H1 (cell line): ENCODE data around the gene TMEM135. TPM values are rescaled to one million over a fixed set of nuclear protein-coding genes. Genes with fewer than 3 reads are reported as not detected.

Experiments used
- CTCF ChIA-PET: fragments of 300-600 bp; sonication (Branson Sonifier 250); formaldehyde crosslinking; loops from one replicate; lab custom pipeline; 2021; ENCODE audit not compliant: partially characterized antibody; lab: Charles Lee
- POLR2A ChIA-PET: fragments of 300-600 bp; sonication (Branson Sonifier 250); formaldehyde crosslinking; loops from one replicate; lab custom pipeline; 2021; ENCODE audit warnings: inconsistent platforms; ENCODE audit not compliant: partially characterized antibody; lab: Charles Lee
- DNase-seq, 2 experiments: peaks; one replicate each; pipeline versions ENCODE4 v3.0.0 to v3.0.0-alpha.2; 2010 to 2022; ENCODE audit warnings: low spot score in 2 of 2, low read depth in 1 of 2, mixed read lengths in 1 of 2
- FAIRE-seq: peaks from 2 replicates; lab custom pipeline; 2011; peaks lifted over from hg19 to GRCh38; lab: Jason Lieb, UNC
- H2AFZ ChIP-seq: 2 replicates; pipeline ENCODE4 v1.8.1; 2012; ENCODE audit warnings: low read length, inconsistent platforms
- H2AK5ac ChIP-seq: 2 replicates; pipeline ENCODE4 v1.6.1; 2013; ENCODE audit warnings: low read depth, low read length
- H2BK120ac ChIP-seq: replicated peaks from 2 replicates; pipeline ENCODE3; 2013; ENCODE audit warnings: low read depth, low read length, inconsistent platforms
- H2BK12ac ChIP-seq: 2 replicates; pipeline ENCODE4 v1.6.1; 2013; ENCODE audit warnings: low read depth, low read length
- H2BK15ac ChIP-seq: 2 replicates; pipeline ENCODE4 v1.6.1; 2013; ENCODE audit warnings: low read length
- H2BK20ac ChIP-seq: 2 replicates; pipeline ENCODE4 v1.6.1; 2013; ENCODE audit warnings: low read length
- H2BK5ac ChIP-seq: 2 replicates; pipeline ENCODE4 v1.6.1; 2013; ENCODE audit warnings: low read depth, low read length
- H3K14ac ChIP-seq: 2 replicates; pipeline ENCODE4 v1.6.1; 2013; ENCODE audit warnings: inconsistent platforms; ENCODE audit not compliant: insufficient read length
- H3K18ac ChIP-seq: 2 replicates; pipeline ENCODE4 v1.6.1; 2013; ENCODE audit warnings: low read length; ENCODE audit errors: extremely low read depth
- H3K23ac ChIP-seq: 2 replicates; pipeline ENCODE4 v1.6.1; 2013; ENCODE audit warnings: inconsistent platforms; ENCODE audit not compliant: insufficient read length
- H3K23me2 ChIP-seq: 2 replicates; pipeline ENCODE4 v1.6.1; 2013; ENCODE audit warnings: low read depth, low read length
- H3K27ac ChIP-seq: 2 replicates; pipeline ENCODE4 v1.6.1; 2011; ENCODE audit warnings: low read depth, low read length, inconsistent platforms
- H3K27me3 ChIP-seq, 4 experiments: replicated peaks in 1 of 4; 1 replicate in 1 of 4; 2 replicates in 3 of 4; pipeline versions ENCODE4 v1.6.1 to v1.8.1; 2011 to 2013; ENCODE audit warnings: low read length in 3 of 4, mild to moderate bottlenecking in 3 of 4, inconsistent platforms in 2 of 4, mixed read lengths in 2 of 4, moderate library complexity in 1 of 4; ENCODE audit not compliant: control insufficient read depth in 3 of 4, insufficient read depth in 3 of 4; ENCODE audit errors: extremely low read depth in 1 of 4
- H3K36me3 ChIP-seq, 4 experiments: 2 replicates each; pipeline versions ENCODE4 v1.6.1 to v1.8.1; 2011 to 2013; ENCODE audit warnings: mild to moderate bottlenecking in 4 of 4, low read length in 3 of 4, moderate library complexity in 2 of 4, control low read depth in 1 of 4, inconsistent platforms in 1 of 4; ENCODE audit not compliant: insufficient read depth in 4 of 4, control insufficient read depth in 2 of 4
- H3K4ac ChIP-seq: replicated peaks from 2 replicates; pipeline ENCODE3; 2013; ENCODE audit warnings: low read length, low read depth, mixed read lengths, inconsistent platforms; ENCODE audit not compliant: insufficient read length
- H3K4me1 ChIP-seq, 4 experiments: replicated peaks in 1 of 4; 1 replicate in 1 of 4; 2 replicates in 3 of 4; pipeline versions ENCODE4 v1.6.1 to v1.8.1; 2011 to 2013; ENCODE audit warnings: low read length in 3 of 4, inconsistent platforms in 2 of 4, mixed read lengths in 1 of 4; ENCODE audit not compliant: insufficient read depth in 4 of 4, control insufficient read depth in 3 of 4
- H3K4me2 ChIP-seq, 2 experiments: 2 replicates each; pipeline versions ENCODE4 v1.6.1 to v1.8.1; 2011 to 2013; ENCODE audit warnings: low read depth in 2 of 2, low read length in 2 of 2, control low read depth in 1 of 2, inconsistent platforms in 1 of 2, mild to moderate bottlenecking in 1 of 2; ENCODE audit not compliant: insufficient read depth in 1 of 2
- H3K4me3 ChIP-seq, 4 experiments: fragments of 200-600, 300-600 bp in 1 of 4; sonication (generic), shearing (Covaris generic), sonication (Bioruptor Twin) in 1 of 4; 2 replicates each; pipeline versions ENCODE4 v1.5.1 to v1.8.1; 2011 to 2016; ENCODE audit warnings: low read length in 4 of 4, low read depth in 3 of 4, control low read depth in 2 of 4, inconsistent platforms in 2 of 4, mild to moderate bottlenecking in 2 of 4, mixed read lengths in 1 of 4, moderate library complexity in 1 of 4; ENCODE audit not compliant: insufficient read depth in 2 of 4; ENCODE audit errors: extremely low read depth in 1 of 4
- H3K56ac ChIP-seq: replicated peaks from 2 replicates; pipeline ENCODE3; 2013; ENCODE audit warnings: low read depth, mild to moderate bottlenecking, mixed read lengths, low read length, inconsistent platforms; ENCODE audit not compliant: insufficient read length
- H3K79me1 ChIP-seq: 2 replicates; pipeline ENCODE4 v1.6.1; 2013; ENCODE audit warnings: low read depth, low read length, control low read depth
- H3K79me2 ChIP-seq, 2 experiments: 2 replicates each; pipeline versions ENCODE4 v1.6.1 to v1.8.1; 2012 to 2013; ENCODE audit warnings: low read length in 2 of 2, mild to moderate bottlenecking in 2 of 2, inconsistent platforms in 1 of 2; ENCODE audit not compliant: insufficient read depth in 2 of 2, control insufficient read depth in 1 of 2
- H3K9ac ChIP-seq, 4 experiments: replicated peaks in 1 of 4; 1 replicate in 1 of 4; 2 replicates in 3 of 4; pipeline versions ENCODE4 v1.6.1 to v1.8.1; 2011 to 2013; ENCODE audit warnings: low read depth in 3 of 4, low read length in 3 of 4, control low read depth in 2 of 4, mild to moderate bottlenecking in 2 of 4, moderate library complexity in 2 of 4, inconsistent platforms in 1 of 4; ENCODE audit errors: extremely low read depth in 1 of 4
- H3K9me3 ChIP-seq, 2 experiments: 2 replicates each; pipeline versions ENCODE4 v1.6.1 to v1.8.1; 2012 to 2013; ENCODE audit warnings: mild to moderate bottlenecking in 2 of 2, moderate library complexity in 2 of 2, control low read depth in 1 of 2, inconsistent platforms in 1 of 2, low read depth in 1 of 2, low read length in 1 of 2, mixed read lengths in 1 of 2; ENCODE audit not compliant: insufficient read depth in 2 of 2
- H4K20me1 ChIP-seq, 2 experiments: replicated peaks in 1 of 2; 2 replicates each; pipeline versions ENCODE3 to v1.8.1; 2011 to 2013; ENCODE audit warnings: inconsistent platforms in 2 of 2, low read length in 2 of 2, mild to moderate bottlenecking in 1 of 2; ENCODE audit not compliant: insufficient read depth in 2 of 2, control insufficient read depth in 1 of 2
- H4K5ac ChIP-seq: 2 replicates; pipeline ENCODE4 v1.6.1; 2013; ENCODE audit warnings: low read length, low read depth, mixed read lengths, inconsistent platforms; ENCODE audit not compliant: insufficient read length
- H4K8ac ChIP-seq: 2 replicates; pipeline ENCODE4 v1.8.0; 2013; ENCODE audit warnings: mild to moderate bottlenecking, moderate library complexity, low read length, inconsistent platforms; ENCODE audit not compliant: insufficient read depth; ENCODE audit errors: extremely low read depth
- H4K91ac ChIP-seq: replicated peaks from 2 replicates; pipeline ENCODE3; 2013; ENCODE audit warnings: low read length, mixed read lengths, inconsistent platforms; ENCODE audit not compliant: insufficient read length
- BCL11A ChIP-seq, 2 experiments: IDR thresholded peaks; one replicate each; pipeline ENCODE4 v1.6.1; 2011; ENCODE audit warnings: low read depth in 2 of 2, low read length in 2 of 2, mild to moderate bottlenecking in 2 of 2
- CHD2 ChIP-seq: IDR thresholded peaks from 2 replicates; pipeline ENCODE4 v1.6.1; 2012; ENCODE audit warnings: low read length, improper control_type of control experiment
- CREB1 ChIP-seq: IDR thresholded peaks from 2 replicates; pipeline ENCODE4 v1.6.1; 2012; ENCODE audit warnings: inconsistent platforms
- FOSL1 ChIP-seq: IDR thresholded peaks from 2 replicates; pipeline ENCODE4 v1.6.1; 2011; ENCODE audit warnings: mild to moderate bottlenecking, low read depth, low read length, moderate library complexity; ENCODE audit not compliant: insufficient read depth
- HDAC2 ChIP-seq, 2 experiments: fragments of 300-600 bp in 1 of 2; sonication (generic) in 1 of 2; IDR thresholded peaks; 2 replicates each; pipeline ENCODE4 v1.6.1; 2011 to 2012; ENCODE audit warnings: low read depth in 2 of 2, low read length in 2 of 2, mild to moderate bottlenecking in 2 of 2, moderate library complexity in 2 of 2, borderline replicate concordance in 1 of 2, inconsistent platforms in 1 of 2
- JUND ChIP-seq: IDR thresholded peaks from 2 replicates; pipeline ENCODE4 v1.6.1; 2011; ENCODE audit warnings: mild to moderate bottlenecking, improper control_type of control experiment, low read length
- NANOG ChIP-seq: IDR thresholded peaks from 2 replicates; pipeline ENCODE4 v1.6.1; 2011; ENCODE audit warnings: low read length, low read depth, mild to moderate bottlenecking, inconsistent platforms; ENCODE audit not compliant: insufficient read depth, poor library complexity, severe bottlenecking
- POLR2A ChIP-seq, 2 experiments: IDR thresholded peaks; 1 replicate in 1 of 2; 2 replicates in 1 of 2; pipeline ENCODE4 v1.6.1; 2011; ENCODE audit warnings: low read depth in 2 of 2, low read length in 2 of 2, mild to moderate bottlenecking in 2 of 2; ENCODE audit errors: control extremely low read depth in 1 of 2
- TAF1 ChIP-seq: IDR thresholded peaks from 2 replicates; pipeline ENCODE4 v1.6.1; 2011; ENCODE audit warnings: mild to moderate bottlenecking, low read depth, low read length
- TAF7 ChIP-seq: optimal IDR thresholded peaks from 2 replicates; pipeline ENCODE3; 2011; ENCODE audit warnings: low read depth, mild to moderate bottlenecking, inconsistent platforms, low read length, moderate library complexity, borderline replicate concordance
- WGBS, 2 experiments: shearing (Covaris generic) in 1 of 2; methylation state at CpG; one replicate each; pipeline versions ENCODE4 v1.1.6 to v1.1.7; 2013 to 2015; ENCODE audit warnings: low lambda C conversion rate in 2 of 2, mixed read lengths in 2 of 2, inconsistent platforms in 1 of 2, low coverage in 1 of 2, missing lambda C conversion rate in 1 of 2; ENCODE audit not compliant: insufficient replicate concordance in 2 of 2, insufficient coverage in 1 of 2, insufficient read length in 1 of 2; ENCODE audit errors: extremely low coverage in 1 of 2, missing lambda C conversion rate in 1 of 2; 5-methylcytosine and 5-hydroxymethylcytosine counted together
- polyA plus RNA-seq, 7 experiments: library from polyadenylated mRNA; depleted of rRNA in 3 of 7; stranded (reverse) in 5 of 7; unstranded in 2 of 7; fragments of >200 nt in 5 of 7; fragments of 200-250 nt in 2 of 7; gene quantifications; 1 replicate in 5 of 7; 2 replicates in 1 of 7; 4 replicates in 1 of 7; pipeline versions ENCODE4 v1.2.1 to v1.2.3, GENCODE V29; 2011 to 2013; ENCODE audit warnings: missing spikeins in 2 of 7, mixed read lengths in 2 of 7
- total RNA-seq: library from RNA; stranded (reverse); fragmentation: NEBNext Ultra II Directional; extraction: Animal tissue kit (Norgen Biotek cat#: 25700); gene quantifications from 2 replicates; pipeline ENCODE4 v1.2.1, GENCODE V29; 2021
- TF ChIP-seq, protein P1 (sequence below): IDR thresholded peaks from 2 replicates; pipeline ENCODE4 v1.6.1; 2012; ENCODE audit warnings: low read length, inconsistent platforms

The TMEM135 gene
- total and polyA plus RNA-seq, 2 of the 8 experiments (the other 6 are each of a cell fraction or from before 2014, with no cell fraction given) = 9.3 to 31.3 TPM

DNA sequence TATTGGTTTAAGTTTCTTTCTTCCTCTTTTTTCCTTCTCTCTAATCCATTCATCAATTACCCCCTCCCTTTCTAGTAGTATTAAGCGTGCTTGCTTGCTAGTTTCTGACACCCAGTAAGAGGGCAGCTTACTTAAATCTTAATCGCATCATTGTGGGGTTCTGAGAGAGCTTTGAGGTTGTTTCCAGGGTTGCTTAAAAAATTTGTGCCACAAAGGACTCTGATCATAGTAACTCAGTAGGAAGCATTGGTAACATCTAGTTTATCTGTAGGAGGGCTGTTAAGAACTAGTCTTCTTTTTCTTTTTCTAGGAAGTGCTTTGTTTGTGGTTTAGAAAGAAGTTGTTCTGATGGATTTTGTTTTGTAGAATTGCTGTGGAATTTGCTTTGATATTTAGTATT is 45.3 kb downstream of the TMEM135 start:
- H2BK20ac ChIP-seq = no peak overlapping the region
- H2BK12ac ChIP-seq = no peak overlapping the region
- peak overlapping the region in 1 of 2 experiments; percentile 29; a peak in 1 of 4 replicates for H3K4me2 ChIP-seq
- H3K4me1 ChIP-seq = peaks cover 0 to 5% (median 0%) of the 10 kb centered on the region in 4 experiments; a peak in 1 of 7 replicates
- no peak overlapping the region for H3K14ac ChIP-seq
- no peak overlapping the region for H2AK5ac ChIP-seq
- H4K20me1 ChIP-seq = peaks cover 0 to 4% of the 10 kb centered on the region in 2 experiments
- H3K36me3 ChIP-seq = peaks cover 0 to 21% (median 1%) of the 10 kb centered on the region in 4 experiments; a peak in 3 of 8 replicates
- H3K27ac ChIP-seq = no peak overlapping the region
- no peaks in the 10 kb centered on the region for H3K79me1 ChIP-seq
- FAIRE-seq = peak; percentile 96
- H3K4ac ChIP-seq = no peak overlapping the region
- no peak overlapping the region for H4K8ac ChIP-seq
- no peak overlapping the region for H4K5ac ChIP-seq
- no peak overlapping the region for H3K9ac ChIP-seq
- H3K18ac ChIP-seq = no peak overlapping the region
- H2BK5ac ChIP-seq = no peak overlapping the region
- peaks cover 11 to 12% of the 10 kb centered on the region in 2 experiments; a peak in 3 of 4 replicates for H3K9me3 ChIP-seq
- no peaks in the 10 kb centered on the region for H3K79me2 ChIP-seq
- H3K23ac ChIP-seq = no peak overlapping the region
- H3K4me3 ChIP-seq = no peak overlapping the region
- ChIA-PET CTCF (interaction anchor here (0.6 to 1.8 kb wide), 3 partner anchors 9 to 20 kb away, joined by 3 to 11 read pairs (median 4); no protein-coding TSS in a partner anchor), POLR2A (interaction anchor here (0.9 kb wide), 1 partner anchor 11 kb away, joined by 4 read pairs; no protein-coding TSS in a partner anchor)
- H3K23me2 ChIP-seq = no peaks in the 10 kb centered on the region
- H4K91ac ChIP-seq = no peak overlapping the region
- DNase-seq = peak in 1 of 2 experiments; percentile 23
- H2BK120ac ChIP-seq = no peak overlapping the region
- 5% methylated on average over 2 of the region's 2 CpGs; no CpG with 5 or more reads in 1 of the 2 experiments for WGBS, 2 experiments
- peaks cover 0 to 28% (median 5%) of the 10 kb centered on the region in 4 experiments; a peak in 5 of 7 replicates for H3K27me3 ChIP-seq
- H2BK15ac ChIP-seq = no peak overlapping the region
- H3K56ac ChIP-seq = no peak overlapping the region
- no peak overlapping the region for H2AFZ ChIP-seq
- TF ChIP-seq NANOG (peak; percentile 95), CHD2 (no peak), POLR2A (IDR thresholded peaks at IDR 0.05; ENCODE audit: control extremely low read depth in 1 of 2, low read depth in 2 of 2, low read length in 2 of 2) (no peak), BCL11A (IDR thresholded peaks at IDR 0.05; ENCODE audit: low read depth in 2 of 2, low read length in 2 of 2) (peak; percentile 62 to 80), JUND (no peak), TAF1 (no peak), TAF7 (no peak), CREB1 (no peak), FOSL1 (no peak), HDAC2 (IDR thresholded peaks at IDR 0.05; ENCODE audit: borderline replicate concordance in 1 of 2, low read depth in 2 of 2, low read length in 2 of 2) (0 out of 4 replicates have a peak, but pooled peaks of 1 of the 2 experiments have one; percentile 71)
- TF ChIP-seq, protein P1, sequence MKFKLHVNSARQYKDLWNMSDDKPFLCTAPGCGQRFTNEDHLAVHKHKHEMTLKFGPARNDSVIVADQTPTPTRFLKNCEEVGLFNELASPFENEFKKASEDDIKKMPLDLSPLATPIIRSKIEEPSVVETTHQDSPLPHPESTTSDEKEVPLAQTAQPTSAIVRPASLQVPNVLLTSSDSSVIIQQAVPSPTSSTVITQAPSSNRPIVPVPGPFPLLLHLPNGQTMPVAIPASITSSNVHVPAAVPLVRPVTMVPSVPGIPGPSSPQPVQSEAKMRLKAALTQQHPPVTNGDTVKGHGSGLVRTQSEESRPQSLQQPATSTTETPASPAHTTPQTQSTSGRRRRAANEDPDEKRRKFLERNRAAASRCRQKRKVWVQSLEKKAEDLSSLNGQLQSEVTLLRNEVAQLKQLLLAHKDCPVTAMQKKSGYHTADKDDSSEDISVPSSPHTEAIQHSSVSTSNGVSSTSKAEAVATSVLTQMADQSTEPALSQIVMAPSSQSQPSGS = no peak
